Esophagus squamous epithelium (tissue), 4 donors: ENCODE results near the gene RPTOR.

Experiments
- POLR2A ChIP-seq, 4 donors: fragments of 450-650 bp; IDR thresholded peaks; one replicate each; pipeline ENCODE4 v1.6.1; 2017; ENCODE audit warnings: antibody characterized with exemption in 4 of 4, mild to moderate bottlenecking in 4 of 4, moderate library complexity in 3 of 4
- TF ChIP-seq, protein P1 (sequence below), 6 experiments: fragments of 450-650 bp in 4 of 6; fragments of 200-600 bp in 2 of 6; sonication (generic) in 2 of 6; IDR thresholded peaks; one replicate each; pipeline ENCODE4 v1.5.1; 2016 to 2019; ENCODE audit warnings: antibody characterized with exemption in 6 of 6, mild to moderate bottlenecking in 4 of 6, moderate library complexity in 4 of 6

DNA sequence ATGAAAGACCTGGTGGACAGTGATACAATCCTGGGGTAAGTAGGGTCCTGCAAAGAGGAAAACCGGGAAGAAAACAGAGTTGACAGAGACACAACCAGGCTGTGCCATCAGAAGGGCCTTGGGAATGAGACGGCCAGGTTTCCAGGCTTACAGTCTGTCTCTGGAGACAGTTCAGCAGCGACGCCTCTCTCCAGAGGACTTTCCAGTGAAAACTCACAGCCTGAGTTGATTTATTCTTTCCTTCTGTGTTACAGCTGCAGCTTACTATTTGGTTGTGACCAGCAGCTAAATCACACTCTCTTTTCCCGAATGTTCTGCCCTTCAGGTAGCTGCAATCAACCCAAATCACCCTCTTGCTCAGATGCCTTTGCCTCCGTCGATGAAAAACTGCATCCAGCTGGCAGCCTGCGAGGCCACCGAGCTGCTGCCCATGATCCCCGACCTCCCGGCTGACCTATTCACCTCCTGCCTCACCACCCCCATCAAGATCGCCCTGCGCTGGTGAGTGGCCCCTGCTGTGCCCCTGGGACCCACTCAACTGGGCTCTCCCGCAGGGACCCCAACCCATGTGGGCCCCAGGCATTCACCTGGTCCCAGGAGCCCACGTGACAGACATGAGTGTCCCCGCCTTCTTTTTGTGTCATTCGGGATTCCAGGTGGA is 209.2 kb downstream of the RPTOR start:
- TF ChIP-seq POLR2A (IDR thresholded peaks at IDR 0.05): no peak
- TF ChIP-seq, protein P1, sequence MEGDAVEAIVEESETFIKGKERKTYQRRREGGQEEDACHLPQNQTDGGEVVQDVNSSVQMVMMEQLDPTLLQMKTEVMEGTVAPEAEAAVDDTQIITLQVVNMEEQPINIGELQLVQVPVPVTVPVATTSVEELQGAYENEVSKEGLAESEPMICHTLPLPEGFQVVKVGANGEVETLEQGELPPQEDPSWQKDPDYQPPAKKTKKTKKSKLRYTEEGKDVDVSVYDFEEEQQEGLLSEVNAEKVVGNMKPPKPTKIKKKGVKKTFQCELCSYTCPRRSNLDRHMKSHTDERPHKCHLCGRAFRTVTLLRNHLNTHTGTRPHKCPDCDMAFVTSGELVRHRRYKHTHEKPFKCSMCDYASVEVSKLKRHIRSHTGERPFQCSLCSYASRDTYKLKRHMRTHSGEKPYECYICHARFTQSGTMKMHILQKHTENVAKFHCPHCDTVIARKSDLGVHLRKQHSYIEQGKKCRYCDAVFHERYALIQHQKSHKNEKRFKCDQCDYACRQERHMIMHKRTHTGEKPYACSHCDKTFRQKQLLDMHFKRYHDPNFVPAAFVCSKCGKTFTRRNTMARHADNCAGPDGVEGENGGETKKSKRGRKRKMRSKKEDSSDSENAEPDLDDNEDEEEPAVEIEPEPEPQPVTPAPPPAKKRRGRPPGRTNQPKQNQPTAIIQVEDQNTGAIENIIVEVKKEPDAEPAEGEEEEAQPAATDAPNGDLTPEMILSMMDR (IDR thresholded peaks at IDR 0.05): no peak
